ENCODE results near the gene PDLIM5.

- no peak for TF ChIP-seq CTCF (IDR thresholded peaks at IDR 0.05)
- no peak for TF ChIP-seq POLR2A (IDR thresholded peaks at IDR 0.05)
Observed at GRCh38 chr4:94516067-94516466, 64.3 kb downstream of the PDLIM5 start.
